Keratinocyte (primary cell): ENCODE data around the gene TPM2. TPM values are rescaled to one million over a fixed set of nuclear protein-coding genes. Genes with fewer than 3 reads are reported as not detected.

ENCODE experiments used
- DNase-seq: peaks from one replicate; pipeline ENCODE4 v3.0.0-alpha.2; 2011; ENCODE audit warnings: low read depth, missing footprints, low spot score
- FAIRE-seq: peaks from 2 replicates; lab custom pipeline; 2011; peaks lifted over from hg19 to GRCh38; lab: Jason Lieb, UNC
- H2AFZ ChIP-seq: 2 replicates; pipeline ENCODE4 v1.6.0; 2012; ENCODE audit warnings: low read length, control low read depth, inconsistent platforms; ENCODE audit not compliant: control insufficient read depth
- H3K27ac ChIP-seq: 2 replicates; pipeline ENCODE4 v1.5.1; 2011; ENCODE audit warnings: low read length; ENCODE audit not compliant: control insufficient read depth, insufficient read depth
- H3K27me3 ChIP-seq: 3 replicates; pipeline ENCODE4 v1.6.0; 2011; ENCODE audit warnings: low read length; ENCODE audit not compliant: control insufficient read depth, insufficient read depth; ENCODE audit errors: extremely low read depth
- H3K36me3 ChIP-seq, 2 experiments: 2 replicates in 1 of 2; 3 replicates in 1 of 2; pipeline ENCODE4 v1.5.1; 2011; ENCODE audit warnings: low read length in 2 of 2, mild to moderate bottlenecking in 1 of 2; ENCODE audit not compliant: control insufficient read depth in 2 of 2, insufficient read depth in 2 of 2; ENCODE audit errors: extremely low read depth in 1 of 2
- H3K4me1 ChIP-seq: 3 replicates; pipeline ENCODE4 v1.5.1; 2011; ENCODE audit warnings: low read length; ENCODE audit not compliant: control insufficient read depth, insufficient read depth; ENCODE audit errors: extremely low read depth
- H3K4me2 ChIP-seq: 3 replicates; pipeline ENCODE4 v1.6.0; 2011; ENCODE audit warnings: low read depth, low read length; ENCODE audit not compliant: control insufficient read depth, insufficient read depth; ENCODE audit errors: extremely low read depth
- H3K4me3 ChIP-seq, 3 experiments: fragments of 200-600 bp in 1 of 3; sonication (generic) in 1 of 3; 2 replicates in 2 of 3; 3 replicates in 1 of 3; pipeline ENCODE4 v1.5.1; 2011 to 2016; ENCODE audit warnings: low read length in 3 of 3, mild to moderate bottlenecking in 3 of 3, control low read depth in 2 of 3, inconsistent platforms in 1 of 3, low read depth in 1 of 3, mixed read lengths in 1 of 3, mixed run types in 1 of 3, moderate library complexity in 1 of 3; ENCODE audit not compliant: control insufficient read depth in 2 of 3, insufficient read depth in 2 of 3; ENCODE audit errors: extremely low read depth in 1 of 3
- H3K79me2 ChIP-seq: 2 replicates; pipeline ENCODE4 v1.6.0; 2012; ENCODE audit warnings: low read length; ENCODE audit not compliant: control insufficient read depth, insufficient read depth
- H3K9ac ChIP-seq: 3 replicates; pipeline ENCODE4 v1.6.0; 2011; ENCODE audit warnings: low read length; ENCODE audit not compliant: control insufficient read depth, insufficient read depth; ENCODE audit errors: extremely low read depth
- H3K9me1 ChIP-seq: 3 replicates; pipeline ENCODE4 v1.6.0; 2011; ENCODE audit warnings: low read length; ENCODE audit not compliant: control insufficient read depth, insufficient read depth; ENCODE audit errors: extremely low read depth
- H3K9me3 ChIP-seq: 2 replicates; pipeline ENCODE4 v1.5.1; 2012; ENCODE audit warnings: low read depth, low read length; ENCODE audit not compliant: control insufficient read depth
- H4K20me1 ChIP-seq: 3 replicates; pipeline ENCODE4 v1.6.0; 2011; ENCODE audit warnings: low read length; ENCODE audit not compliant: control insufficient read depth, insufficient read depth; ENCODE audit errors: extremely low read depth
- EZH2 ChIP-seq: IDR thresholded peaks from one replicate; pipeline ENCODE4 v1.6.1; 2012; ENCODE audit warnings: inconsistent platforms, mild to moderate bottlenecking, low read length, moderate library complexity
- dilution Hi-C: fragments of 300-500 bp; cut with MboI; formaldehyde crosslinking; loops from one replicate; pipeline ENCODE4 v1.7.0; 2020; ENCODE audit warnings: low sequenced_read_pairs; ENCODE audit not compliant: extremely low pct_ligation_motif_present
- polyA plus RNA-seq, 5 experiments: library from polyadenylated mRNA; depleted of rRNA in 3 of 5; stranded (reverse) in 3 of 5; stranded (forward) in 1 of 5; unstranded in 1 of 5; fragments of >200 nt; gene quantifications; 1 replicate in 1 of 5; 2 replicates in 3 of 5; 3 replicates in 1 of 5; pipeline versions ENCODE4 v1.2.1 to v1.2.3, GENCODE V29; 2011 to 2012; ENCODE audit warnings: missing spikeins in 2 of 5, low read depth in 1 of 5, low replicate concordance in 1 of 5
- TF ChIP-seq, protein P1 (sequence below), 3 experiments: IDR thresholded peaks in 1 of 3; conservative IDR thresholded peaks in 1 of 3; optimal IDR thresholded peaks in 1 of 3; 2 replicates in 2 of 3; 3 replicates in 1 of 3; pipeline versions ENCODE3 to v1.5.1; 2011; ENCODE audit warnings: low read length in 3 of 3, mild to moderate bottlenecking in 3 of 3, moderate library complexity in 2 of 3, control low read depth in 1 of 3, inconsistent platforms in 1 of 3; ENCODE audit not compliant: insufficient read depth in 2 of 3; ENCODE audit errors: extremely low read depth in 1 of 3

TPM2 gene
- polyA plus RNA-seq, 1 donor (not counting 4 experiments of a cell fraction or from before 2014, with no cell fraction given): 53.1 TPM

DNA sequence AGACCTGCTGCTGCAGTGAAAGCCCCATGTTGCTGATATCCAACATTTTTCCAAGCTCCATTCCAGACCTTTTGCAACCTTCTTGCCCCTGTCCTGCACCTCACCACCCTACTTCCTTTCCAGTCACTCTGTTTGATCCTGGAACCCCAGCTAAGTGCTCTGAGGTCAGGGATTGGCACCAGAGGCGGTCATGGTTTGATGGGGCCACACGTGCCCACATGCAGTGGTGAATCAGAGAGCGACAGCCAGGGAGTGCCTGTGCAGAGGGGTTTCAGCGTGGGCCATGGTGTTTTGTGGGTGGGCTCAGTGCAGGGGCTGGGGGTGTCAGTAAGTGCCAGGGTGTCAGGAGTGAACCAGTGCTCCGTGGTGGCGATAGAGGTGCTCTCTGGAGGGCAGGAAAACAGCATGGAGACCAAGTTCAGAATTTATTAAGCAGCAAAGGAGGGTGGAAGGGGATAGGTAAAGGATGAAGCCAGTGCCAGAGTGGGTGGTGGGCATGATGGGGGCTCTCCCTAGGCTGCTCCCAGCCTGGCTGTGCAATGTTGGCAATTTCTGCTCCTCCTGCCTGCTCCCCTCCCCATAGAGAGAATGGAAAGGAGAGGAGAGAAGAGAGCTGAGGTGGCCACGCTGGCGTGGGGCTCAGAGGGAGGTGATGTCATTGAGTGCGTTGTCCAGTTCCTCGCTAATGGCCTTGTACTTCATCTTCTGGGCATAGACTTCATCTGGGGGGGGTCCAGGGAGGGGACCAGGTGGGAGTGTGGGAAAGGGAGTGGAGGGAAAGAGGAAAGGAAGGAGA lies 7.0 kb downstream of the TPM2 start:
- Histone ChIP-seq H3K4me2 (no peak overlapping the region), H3K79me2 (no peaks in the 10 kb centered on the region), H3K9me1 (no peaks in the 10 kb centered on the region), H3K9me3 (no peaks in the 10 kb centered on the region), H2AFZ (no peak overlapping the region), H3K27ac (no peak overlapping the region), H3K4me3 (no peak overlapping the region), H3K4me1 (no peaks in the 10 kb centered on the region), H3K9ac (no peak overlapping the region), H3K36me3 (peaks cover 4 to 6% of the 10 kb centered on the region in 2 experiments), H4K20me1 (no peaks in the 10 kb centered on the region), H3K27me3 (no peaks in the 10 kb centered on the region)
- no peak for DNase-seq
- TF ChIP-seq, protein P1, sequence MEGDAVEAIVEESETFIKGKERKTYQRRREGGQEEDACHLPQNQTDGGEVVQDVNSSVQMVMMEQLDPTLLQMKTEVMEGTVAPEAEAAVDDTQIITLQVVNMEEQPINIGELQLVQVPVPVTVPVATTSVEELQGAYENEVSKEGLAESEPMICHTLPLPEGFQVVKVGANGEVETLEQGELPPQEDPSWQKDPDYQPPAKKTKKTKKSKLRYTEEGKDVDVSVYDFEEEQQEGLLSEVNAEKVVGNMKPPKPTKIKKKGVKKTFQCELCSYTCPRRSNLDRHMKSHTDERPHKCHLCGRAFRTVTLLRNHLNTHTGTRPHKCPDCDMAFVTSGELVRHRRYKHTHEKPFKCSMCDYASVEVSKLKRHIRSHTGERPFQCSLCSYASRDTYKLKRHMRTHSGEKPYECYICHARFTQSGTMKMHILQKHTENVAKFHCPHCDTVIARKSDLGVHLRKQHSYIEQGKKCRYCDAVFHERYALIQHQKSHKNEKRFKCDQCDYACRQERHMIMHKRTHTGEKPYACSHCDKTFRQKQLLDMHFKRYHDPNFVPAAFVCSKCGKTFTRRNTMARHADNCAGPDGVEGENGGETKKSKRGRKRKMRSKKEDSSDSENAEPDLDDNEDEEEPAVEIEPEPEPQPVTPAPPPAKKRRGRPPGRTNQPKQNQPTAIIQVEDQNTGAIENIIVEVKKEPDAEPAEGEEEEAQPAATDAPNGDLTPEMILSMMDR (optimal IDR thresholded peaks at IDR 0.05 in 1 of 3, IDR thresholded peaks at IDR 0.05 in 1 of 3, conservative IDR thresholded peaks at IDR 0.05 in 1 of 3; ENCODE audit: extremely low read depth in 1 of 3, insufficient read depth in 2 of 3, low read length in 3 of 3): no peak
- no peak for TF ChIP-seq EZH2
- dilution Hi-C loops: no loop called here
- no peak for FAIRE-seq

DNA sequence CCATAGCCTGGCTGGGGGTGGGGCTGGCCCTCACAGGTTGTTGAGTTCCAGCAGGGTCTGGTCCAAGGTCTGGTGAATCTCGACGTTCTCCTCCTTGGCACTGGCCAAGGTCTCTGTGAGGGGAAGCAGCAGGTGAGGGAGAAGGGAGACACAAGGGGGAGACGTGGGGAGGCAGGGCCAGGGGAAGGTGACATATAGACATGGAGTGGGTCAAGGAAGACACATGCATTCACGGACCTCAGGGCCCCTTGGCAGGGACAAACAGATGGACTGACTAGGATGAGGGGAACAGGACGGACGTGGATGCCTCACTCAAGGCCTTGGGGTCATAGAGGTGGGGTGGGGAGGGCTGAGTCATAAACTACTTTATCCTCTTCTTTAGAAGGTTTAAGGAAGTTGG lies 7.7 kb downstream of the TPM2 start:
- H3K9ac ChIP-seq: no peak overlapping the region
- H3K9me3 ChIP-seq: no peaks in the 10 kb centered on the region
- H3K27ac ChIP-seq: no peak overlapping the region
- dilution Hi-C loops: no loop called here
- H3K4me3 ChIP-seq: no peak overlapping the region
- H3K4me1 ChIP-seq: no peaks in the 10 kb centered on the region
- FAIRE-seq (no peak), DNase-seq (no peak)
- H3K4me2 ChIP-seq: no peak overlapping the region
- no peaks in the 10 kb centered on the region for H3K27me3 ChIP-seq
- no peaks in the 10 kb centered on the region for H3K79me2 ChIP-seq
- H2AFZ ChIP-seq: no peak overlapping the region
- no peaks in the 10 kb centered on the region for H4K20me1 ChIP-seq
- H3K9me1 ChIP-seq: no peaks in the 10 kb centered on the region
- peaks cover 4 to 6% of the 10 kb centered on the region in 2 experiments for H3K36me3 ChIP-seq
- TF ChIP-seq EZH2: no peak
- TF ChIP-seq, protein P1 (optimal IDR thresholded peaks at IDR 0.05 in 1 of 3, IDR thresholded peaks at IDR 0.05 in 1 of 3, conservative IDR thresholded peaks at IDR 0.05 in 1 of 3; ENCODE audit: extremely low read depth in 1 of 3, insufficient read depth in 2 of 3, low read length in 3 of 3): no peak
